GM23248 (cell line): ENCODE measurements around the gene RNFT2. TPM values are rescaled to one million over a fixed set of nuclear protein-coding genes. Genes with fewer than 3 reads are reported as not detected.
A peak's percentile ranks its signal among the peaks of the same experiment; 100 is the strongest.

ENCODE experiments used
- DNase-seq: peaks from one replicate; pipeline ENCODE4 v3.0.0-alpha.2; 2015
- H2AFZ ChIP-seq: fragments of 200-600 bp; sonication (generic); 2 replicates; pipeline ENCODE4 v1.6.1; 2016; ENCODE audit warnings: antibody characterized with exemption
- H3F3A ChIP-seq: fragments of 200-600 bp; sonication (generic); 2 replicates; pipeline ENCODE4 v1.6.1; 2016; ENCODE audit warnings: mild to moderate bottlenecking, antibody characterized with exemption, mixed run types; ENCODE audit not compliant: insufficient read depth
- H3K27ac ChIP-seq: fragments of 200-600 bp; sonication (generic); 2 replicates; pipeline ENCODE4 v1.5.1; 2016; ENCODE audit warnings: mild to moderate bottlenecking
- H3K27me3 ChIP-seq: fragments of 200-600 bp; sonication (generic); replicated peaks from 2 replicates; pipeline ENCODE4 v1.6.1; 2016; ENCODE audit warnings: mild to moderate bottlenecking; ENCODE audit not compliant: insufficient read depth
- H3K36me3 ChIP-seq: fragments of 200-600 bp; sonication (generic); 2 replicates; pipeline ENCODE4 v1.6.1; 2016; ENCODE audit warnings: low read depth, mild to moderate bottlenecking
- H3K4me1 ChIP-seq: fragments of 200-600 bp; sonication (generic); 2 replicates; pipeline ENCODE4 v1.6.1; 2016; ENCODE audit warnings: mild to moderate bottlenecking; ENCODE audit not compliant: insufficient read depth
- H3K4me2 ChIP-seq: fragments of 200-600 bp; sonication (generic); one replicate; pipeline ENCODE4 v1.6.1; 2016; ENCODE audit warnings: mild to moderate bottlenecking; ENCODE audit not compliant: unreplicated experiment
- H3K4me3 ChIP-seq: fragments of 200-600 bp; sonication (generic); 2 replicates; pipeline ENCODE4 v1.5.1; 2016; ENCODE audit warnings: mild to moderate bottlenecking
- H3K79me2 ChIP-seq: fragments of 200-600 bp; sonication (generic); 2 replicates; pipeline ENCODE4 v1.6.1; 2016; ENCODE audit warnings: mild to moderate bottlenecking; ENCODE audit not compliant: insufficient read depth
- H3K9ac ChIP-seq: fragments of 200-600 bp; sonication (generic); 2 replicates; pipeline ENCODE4 v1.6.1; 2016; ENCODE audit warnings: mild to moderate bottlenecking
- H3K9me2 ChIP-seq: fragments of 200-600 bp; sonication (generic); 2 replicates; pipeline ENCODE4 v1.6.1; 2016; ENCODE audit warnings: mixed run types, mild to moderate bottlenecking, moderate library complexity; ENCODE audit not compliant: insufficient read depth
- H3K9me3 ChIP-seq: fragments of 200-600 bp; sonication (generic); one replicate; pipeline ENCODE4 v1.6.1; 2017; ENCODE audit warnings: low read depth
- H4K20me1 ChIP-seq: fragments of 200-600 bp; sonication (generic); 2 replicates; pipeline ENCODE4 v1.6.0; 2016; ENCODE audit not compliant: insufficient read depth
- EZH2 ChIP-seq: fragments of 200-600 bp; sonication (generic); IDR thresholded peaks from 2 replicates; pipeline ENCODE4 v1.6.1; 2018; ENCODE audit warnings: antibody characterized with exemption, mild to moderate bottlenecking; ENCODE audit not compliant: insufficient read depth, poor library complexity, severe bottlenecking
- EZH2phosphoT487 ChIP-seq: fragments of 200-600 bp; sonication (generic); IDR thresholded peaks from 2 replicates; pipeline ENCODE4 v1.6.1; 2018; ENCODE audit warnings: antibody characterized with exemption, moderate library complexity, mild to moderate bottlenecking, low read depth; ENCODE audit not compliant: insufficient read depth
- WGBS, 2 experiments: methylation state at CpG; one replicate each; pipeline ENCODE4 v1.1.6; 2015 to 2017; ENCODE audit warnings: low lambda C conversion rate in 2 of 2, low coverage in 1 of 2; ENCODE audit errors: missing lambda C conversion rate in 2 of 2; 5-methylcytosine and 5-hydroxymethylcytosine counted together
- in situ Hi-C: fragments of 300-500 bp; cut with MboI; formaldehyde crosslinking; loops from 2 replicates; pipeline ENCODE4 v1.15.0; 2020
- polyA plus RNA-seq: library from polyadenylated mRNA; unstranded; fragments of >200 nt; fragmentation: Nextera tagmentation; extraction: Ambion mirVana; gene quantifications from 2 replicates; pipeline ENCODE4 v1.2.1, GENCODE V29; 2016
- total RNA-seq: library from RNA; depleted of rRNA; stranded (reverse); fragments of >200 nt; shearing (Covaris generic); gene quantifications from 2 replicates; pipeline ENCODE4 v1.2.3, GENCODE V29; 2014

RNFT2 gene
- total and polyA plus RNA-seq, 2 experiments from 2014 or later, result 0.24 to 0.43 TPM

- 8 to 9% methylated on average over 26 to 27 of the region's 27 CpGs for WGBS, 2 experiments
- in situ Hi-C loops, result loop anchor here (25.0 kb wide), 1 partner anchor 395 kb away; no protein-coding TSS in a partner anchor
- no peaks in the 10 kb centered on the region for H3K27me3 ChIP-seq
- peaks cover 24% of the 10 kb centered on the region for H3K4me1 ChIP-seq
- H3K9me3 ChIP-seq, result no peaks in the 10 kb centered on the region
- no peaks in the 10 kb centered on the region for H3K9me2 ChIP-seq
- H3F3A ChIP-seq, result peaks cover 27% of the 10 kb centered on the region
- peak overlapping the region; percentile 38; the same call in 1 of the 2 replicates for H3K4me3 ChIP-seq
- peak overlapping the region; percentile 7; the same call in 1 of the 2 replicates for H3K9ac ChIP-seq
- peak; percentile 74 for DNase-seq
- peak overlapping the region; percentile 60 for H2AFZ ChIP-seq
- peaks cover 8% of the 10 kb centered on the region; the same call in 1 of the 2 replicates for H3K36me3 ChIP-seq
- no peaks in the 10 kb centered on the region for H4K20me1 ChIP-seq
- peak overlapping the region; percentile 64 for H3K4me2 ChIP-seq
- peak overlapping the region; percentile 41 for H3K27ac ChIP-seq
- TF ChIP-seq EZH2phosphoT487 (no peak), EZH2 (no peak)
- H3K79me2 ChIP-seq, result peaks cover 20% of the 10 kb centered on the region; the same call in 1 of the 2 replicates
Measured at GRCh38 chr12:116717466-116718437, 20.4 kb upstream of the RNFT2 start.

- no peaks in the 10 kb centered on the region for H4K20me1 ChIP-seq
- peak overlapping the region; percentile 64 for H3K4me2 ChIP-seq
- H3K9me2 ChIP-seq, result no peaks in the 10 kb centered on the region
- peaks cover 24% of the 10 kb centered on the region for H3K79me2 ChIP-seq
- H3K9me3 ChIP-seq, result no peaks in the 10 kb centered on the region
- TF ChIP-seq EZH2phosphoT487 (no peak), EZH2 (no peak)
- H2AFZ ChIP-seq, result no peak overlapping the region
- H3F3A ChIP-seq, result peaks cover 27% of the 10 kb centered on the region
- peaks cover 24% of the 10 kb centered on the region for H3K4me1 ChIP-seq
- peaks cover 8% of the 10 kb centered on the region; the same call in 1 of the 2 replicates for H3K36me3 ChIP-seq
- in situ Hi-C loops, result loop anchor here (25.0 kb wide), 1 partner anchor 393 kb away; no protein-coding TSS in a partner anchor
- peak; percentile 59 for DNase-seq
- peak overlapping the region; percentile 17; the same call in 1 of the 2 replicates for H3K4me3 ChIP-seq
- H3K27ac ChIP-seq, result peak overlapping the region; percentile 41
- no peaks in the 10 kb centered on the region for H3K27me3 ChIP-seq
- WGBS, 2 experiments, result 24 to 30% methylated on average over 10 of the region's 10 CpGs
- 0 out of 2 replicates have a peak overlapping the region, but pooled peaks have one; percentile 3 for H3K9ac ChIP-seq
Measured at GRCh38 chr12:116718655-116719454, 19.3 kb upstream of the RNFT2 start.

DNA sequence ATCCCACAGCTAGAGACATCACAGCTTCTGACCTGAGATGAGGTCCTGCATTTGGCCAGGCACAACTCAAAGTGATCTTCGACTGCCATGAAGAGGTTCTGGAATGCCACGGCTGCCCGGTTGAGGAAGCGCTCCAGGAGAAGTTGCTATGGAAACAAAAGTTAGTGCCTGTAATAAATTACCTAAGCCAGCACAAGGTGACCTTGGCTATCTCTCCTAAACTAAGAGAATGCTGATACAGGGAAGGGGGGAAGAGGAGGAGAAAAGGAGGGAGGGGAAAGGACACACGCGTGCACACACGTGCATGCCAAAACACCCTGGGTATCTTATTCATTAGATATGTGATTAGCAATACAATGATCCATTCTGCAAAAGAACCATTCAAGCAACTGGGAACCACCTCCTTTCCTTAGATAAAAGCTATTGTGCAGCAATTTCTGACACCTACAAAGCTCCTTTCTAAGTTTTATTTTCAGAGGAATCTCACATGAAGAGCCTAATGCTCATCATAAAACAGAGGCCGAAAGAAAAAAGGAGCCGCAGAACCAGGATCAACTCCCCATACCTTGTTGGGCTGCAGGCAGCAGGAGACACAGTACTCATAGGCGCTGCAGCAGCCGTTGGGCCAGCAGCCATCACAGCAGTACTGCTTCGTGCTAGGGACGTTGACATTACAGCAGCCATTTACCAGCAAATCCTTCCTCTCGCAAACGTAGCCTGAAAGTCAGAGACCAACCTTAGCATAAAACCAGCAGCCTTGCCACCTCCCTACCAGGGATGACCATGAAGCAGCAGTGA is 18.2 kb upstream of the RNFT2 start:
- no peaks in the 10 kb centered on the region for H4K20me1 ChIP-seq

More for the DNA sequence above, 18.2 kb upstream of the RNFT2 start:
- Histone ChIP-seq H2AFZ (no peak overlapping the region), H3K79me2 (peaks cover 35% of the 10 kb centered on the region), H3K27me3 (no peaks in the 10 kb centered on the region), H3K4me1 (peaks cover 24% of the 10 kb centered on the region), H3F3A (peaks cover 27% of the 10 kb centered on the region), H3K9me2 (no peaks in the 10 kb centered on the region), H3K27ac (no peak overlapping the region), H3K9me3 (no peaks in the 10 kb centered on the region), H3K4me2 (no peak overlapping the region), H3K4me3 (no peak overlapping the region), H3K9ac (no peak overlapping the region), H3K36me3 (peaks cover 8% of the 10 kb centered on the region; the same call in 1 of the 2 replicates)
- in situ Hi-C loops, result loop anchor here (25.0 kb wide), 1 partner anchor 392 kb away; no protein-coding TSS in a partner anchor
- TF ChIP-seq EZH2 (no peak), EZH2phosphoT487 (no peak)
- 89 to 90% methylated on average over 15 of the region's 15 CpGs for WGBS, 2 experiments
- no peak for DNase-seq
